GM19372 (cell line): ENCODE data around the gene ZDHHC11B.

Experiments
- ATAC-seq: cut with Tn5 transposase; IDR thresholded peaks from one replicate; pipeline ENCODE4 v1.9.1; 2021; ENCODE audit warnings: mild to moderate bottlenecking, low read depth, moderate library complexity; ENCODE audit not compliant: unreplicated experiment

ZDHHC11B gene

GRCh38 chr5:663436-664342 lies 120.8 kb downstream of the ZDHHC11B start:
- no peak for ATAC-seq

- no peak for ATAC-seq
Measured at GRCh38 chr5:662751-663435, 121.6 kb downstream of the ZDHHC11B start.

- no peak for ATAC-seq
Measured at GRCh38 chr5:661891-662750, 122.4 kb downstream of the ZDHHC11B start.

- no peak for ATAC-seq
Measured at GRCh38 chr5:660491-661030, 124.0 kb downstream of the ZDHHC11B start.
